HG02943 (cell line): ENCODE results near the gene TGIF1.

Experiments used
- ATAC-seq: cut with Tn5 transposase; IDR thresholded peaks from one replicate; pipeline ENCODE4 v1.9.1; 2021; ENCODE audit warnings: mild to moderate bottlenecking, low read depth, moderate library complexity; ENCODE audit not compliant: unreplicated experiment

The TGIF1 gene

DNA sequence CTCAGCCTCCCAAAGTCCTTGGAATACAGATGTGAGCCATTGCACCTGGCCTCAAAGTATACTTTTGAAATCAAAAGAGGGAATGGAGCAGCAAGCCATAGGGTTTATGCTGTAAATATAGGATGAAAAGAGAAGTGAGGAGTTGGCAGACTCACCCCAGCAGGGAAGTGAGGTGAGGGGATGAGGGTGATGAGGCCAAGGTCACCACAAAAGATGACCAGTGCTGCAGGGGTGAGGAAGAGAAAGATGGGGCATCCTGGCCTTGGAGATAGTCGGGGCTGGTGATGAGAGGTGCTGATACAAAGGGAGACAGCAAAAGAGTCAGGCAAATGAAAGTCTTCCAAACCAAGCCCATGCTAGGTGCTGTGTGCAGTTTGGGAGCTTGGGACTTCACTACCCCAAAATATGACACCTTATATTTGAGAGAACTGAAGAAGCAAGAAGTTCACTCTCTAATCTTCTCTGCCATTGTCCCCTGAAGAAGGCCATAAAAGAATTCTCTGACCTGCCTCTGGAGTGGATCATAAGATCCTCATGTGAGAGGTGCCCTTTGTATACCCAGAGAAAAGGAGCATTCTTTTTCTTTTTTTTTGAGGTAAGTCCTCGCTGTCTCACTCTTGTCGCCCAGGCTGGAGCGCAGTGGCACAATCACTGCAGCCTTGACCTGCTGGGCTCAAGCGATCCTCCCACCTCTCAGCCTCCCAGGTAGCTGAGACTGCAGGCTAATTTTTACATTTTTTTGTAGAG, 31.0 kb downstream of the TGIF1 start:
- no peak for ATAC-seq

- ATAC-seq, result no peak
Measured at GRCh38 chr18:3481696-3482210, 31.8 kb downstream of the TGIF1 start.

DNA sequence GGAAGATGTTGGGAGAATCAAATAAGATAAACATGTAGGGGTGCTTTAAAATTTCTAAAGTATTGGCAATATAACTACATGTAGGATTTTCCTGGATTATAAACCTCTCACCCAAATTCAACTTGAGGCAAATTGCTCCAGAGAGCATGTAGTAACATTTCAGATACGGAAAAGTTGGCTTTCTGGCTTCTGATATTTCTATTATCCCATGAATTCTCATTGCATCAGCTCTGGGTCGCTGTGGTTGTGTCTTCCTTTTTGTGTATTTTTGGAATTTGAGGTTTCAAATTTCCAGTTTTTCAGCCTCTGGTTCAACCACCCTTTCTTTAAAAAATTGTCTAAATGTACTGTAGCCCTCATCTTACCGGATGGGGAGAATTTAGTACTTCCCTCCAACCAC, 32.3 kb downstream of the TGIF1 start:
- ATAC-seq, result no peak

DNA sequence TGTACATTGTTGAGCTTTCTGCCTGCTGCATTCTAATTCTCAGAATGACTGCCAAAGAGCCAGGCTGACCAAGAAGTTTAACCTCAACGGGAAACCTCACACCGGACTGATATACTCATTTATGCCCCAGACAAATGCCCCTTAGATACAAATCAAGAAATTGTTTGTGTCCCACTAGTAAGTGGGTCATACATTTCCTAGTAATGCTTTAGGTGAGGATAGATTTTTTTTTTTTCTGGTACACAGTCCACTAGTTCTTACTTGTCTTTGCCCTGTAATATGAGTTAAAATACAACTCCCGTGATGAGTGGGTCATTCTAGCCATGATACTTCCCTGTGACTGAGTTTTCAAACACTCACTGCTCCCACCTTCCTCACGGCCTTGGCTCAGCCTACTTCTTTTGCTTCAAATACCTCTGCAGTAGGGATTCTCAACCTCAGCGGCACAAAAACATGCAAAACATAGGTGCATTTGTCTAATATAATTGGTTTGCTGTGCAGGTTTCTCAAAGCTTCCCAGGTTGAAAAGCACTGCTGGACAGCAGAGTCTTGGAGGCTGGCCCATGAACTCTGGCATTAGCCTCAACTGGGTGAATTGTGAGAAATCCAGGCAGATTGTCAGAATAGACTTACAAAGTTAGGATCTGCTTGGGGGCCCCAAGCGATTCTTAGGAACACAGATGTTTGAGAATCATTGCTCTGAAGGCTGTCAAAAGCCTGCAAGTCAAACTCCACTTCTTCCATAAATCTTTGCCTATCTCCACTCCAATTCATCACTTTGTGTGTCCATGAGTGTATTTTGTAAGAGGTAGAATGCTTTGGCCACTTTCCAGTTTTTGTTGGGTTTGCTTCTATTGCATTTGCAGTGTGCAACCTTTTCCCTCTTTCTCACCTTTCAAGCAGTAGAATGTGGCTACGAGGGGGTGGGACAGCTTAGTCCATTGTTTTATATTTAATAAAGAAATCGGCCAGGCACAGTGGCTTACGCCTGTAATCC, 35.5 kb downstream of the TGIF1 start:
- no peak for ATAC-seq

GRCh38 chr18:3486512-3486911, 36.5 kb downstream of the TGIF1 start:
- ATAC-seq, result no peak

- no peak for ATAC-seq
Measured at GRCh38 chr18:3489462-3489861, 39.5 kb downstream of the TGIF1 start.

GRCh38 chr18:3491981-3492555, 42.1 kb downstream of the TGIF1 start:
- ATAC-seq, result no peak

GRCh38 chr18:3492721-3493120, 42.7 kb downstream of the TGIF1 start:
- no peak for ATAC-seq

DNA sequence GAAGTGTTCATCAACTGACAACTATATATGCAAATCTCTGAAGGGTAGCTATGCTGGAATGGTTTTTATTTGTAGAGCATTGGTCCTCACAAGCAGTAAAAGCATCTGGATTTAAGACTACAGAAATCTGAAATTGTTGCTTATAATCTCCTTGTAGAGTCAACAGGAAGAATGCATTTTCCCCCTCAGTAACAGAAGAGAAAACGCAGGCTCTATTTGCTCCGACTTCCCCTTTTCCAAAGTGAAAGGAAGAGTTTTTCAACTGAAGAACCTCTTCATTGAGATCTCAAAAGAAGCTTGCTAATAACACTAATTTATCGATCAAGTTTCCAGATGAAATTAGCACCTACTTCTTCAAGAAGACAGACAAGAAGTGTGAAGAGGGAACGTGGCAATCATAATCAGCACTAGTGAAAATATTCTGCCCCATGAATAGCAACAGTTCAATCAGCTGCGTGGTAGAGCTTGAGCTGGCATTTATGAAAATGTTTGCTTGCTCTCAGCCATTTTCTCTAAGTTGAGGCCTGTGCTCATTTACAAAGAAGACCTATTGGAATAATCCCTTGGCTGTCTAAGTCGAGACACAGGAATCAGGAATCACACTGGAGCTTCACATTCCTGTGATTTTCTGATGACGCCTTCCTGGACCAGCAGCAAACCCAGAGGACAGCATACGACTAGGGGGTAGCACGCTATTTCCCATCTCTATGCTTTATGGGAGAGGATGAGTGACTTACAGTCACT, 43.7 kb downstream of the TGIF1 start:
- ATAC-seq, result no peak

DNA sequence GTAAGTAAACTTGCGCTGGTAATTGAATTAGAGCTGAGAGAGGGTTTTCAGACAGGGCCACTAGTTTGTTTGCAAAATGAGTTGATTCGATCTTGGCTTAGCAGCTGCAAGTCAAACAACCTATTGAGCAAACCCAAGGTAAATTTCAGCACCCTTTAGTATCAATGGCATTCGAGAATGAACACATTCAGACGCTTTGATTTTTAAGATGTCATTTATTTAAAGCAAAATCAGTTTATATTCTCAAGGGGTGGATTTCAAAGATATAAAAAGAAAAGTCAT, 44.2 kb downstream of the TGIF1 start:
- no peak for ATAC-seq

- no peak for ATAC-seq
Measured at GRCh38 chr18:3494569-3494968, 44.6 kb downstream of the TGIF1 start.

GRCh38 chr18:3495691-3496430, 45.9 kb downstream of the TGIF1 start:
- ATAC-seq, result no peak

DNA sequence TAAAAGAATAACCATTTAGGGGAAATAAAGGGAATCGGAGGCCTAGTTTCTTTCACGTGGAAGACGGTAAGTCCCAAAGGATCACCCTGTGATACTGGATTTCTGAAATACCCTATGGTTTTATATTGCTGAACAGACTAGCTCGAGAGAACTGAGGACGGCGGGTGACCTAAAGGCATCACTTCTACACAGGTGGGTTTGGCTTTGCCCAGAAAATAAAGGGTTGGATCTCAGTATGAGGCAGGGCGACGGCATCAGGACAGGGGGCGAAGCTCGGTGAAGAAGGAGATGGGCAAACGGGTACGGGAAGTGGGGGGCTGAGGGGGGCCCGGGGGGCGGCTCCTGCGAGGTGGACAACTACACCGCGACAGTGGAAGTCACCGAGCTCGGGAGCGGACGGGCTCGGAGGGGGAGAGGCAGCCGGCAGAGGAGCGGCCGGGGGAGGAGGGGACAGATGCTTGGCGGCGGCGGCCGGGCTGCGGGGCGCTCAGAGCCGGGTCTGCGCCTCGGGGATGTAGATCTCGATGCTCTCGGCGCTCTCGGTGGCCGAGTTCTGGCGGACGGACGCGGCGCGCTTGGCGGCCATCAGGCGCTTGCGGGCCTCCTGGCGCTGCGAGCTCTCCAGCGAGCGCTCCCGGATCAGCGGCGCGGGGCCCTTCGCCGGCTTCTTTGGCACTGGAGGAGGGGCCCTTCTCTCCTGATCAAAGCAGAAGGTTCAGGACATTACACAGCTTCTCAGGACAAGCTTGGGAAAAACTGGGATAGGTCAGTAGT, 48.9 kb downstream of the TGIF1 start:
- ATAC-seq, result no peak

DNA sequence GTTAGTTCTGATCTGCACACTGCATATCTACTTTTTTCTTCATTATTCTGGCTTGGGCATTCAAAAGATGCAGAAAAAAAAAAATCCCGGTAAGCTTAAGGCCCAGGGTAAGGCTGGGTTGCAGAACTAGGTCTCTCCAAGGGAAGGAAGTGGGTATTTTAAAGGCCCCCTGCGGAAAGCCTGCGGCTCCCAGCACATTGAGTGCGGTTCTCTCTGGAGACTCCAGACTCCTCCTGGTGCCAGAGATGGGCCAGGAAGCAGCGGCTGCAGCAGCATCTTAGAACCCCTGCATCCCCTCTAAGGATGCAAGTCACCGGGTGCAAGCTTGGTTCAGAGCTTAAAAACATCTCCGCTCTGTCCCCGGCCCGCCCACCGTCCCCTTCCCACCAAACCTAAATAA, 49.5 kb downstream of the TGIF1 start:
- no peak for ATAC-seq

DNA sequence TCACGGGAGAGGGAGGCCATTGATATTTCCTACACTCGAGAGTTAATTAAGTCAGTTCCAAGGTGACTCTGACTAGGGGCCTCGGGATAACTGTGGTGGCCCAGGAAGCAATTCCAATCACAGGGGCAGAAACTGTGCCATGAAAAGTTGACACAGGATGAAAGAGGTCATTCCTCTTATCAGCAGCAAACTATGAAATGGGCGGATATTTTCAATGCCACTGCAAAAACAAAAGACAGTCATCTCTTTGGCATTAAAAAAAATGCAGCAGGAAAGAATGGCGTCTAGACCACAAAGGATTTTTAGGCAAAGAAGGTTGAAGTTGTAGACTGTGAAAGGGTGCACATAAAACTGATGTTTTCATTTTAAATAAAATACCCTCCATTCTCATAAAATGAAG, 50.0 kb downstream of the TGIF1 start:
- ATAC-seq, result no peak

- ATAC-seq, result no peak
Measured at GRCh38 chr18:3502650-3503049, 52.7 kb downstream of the TGIF1 start.

DNA sequence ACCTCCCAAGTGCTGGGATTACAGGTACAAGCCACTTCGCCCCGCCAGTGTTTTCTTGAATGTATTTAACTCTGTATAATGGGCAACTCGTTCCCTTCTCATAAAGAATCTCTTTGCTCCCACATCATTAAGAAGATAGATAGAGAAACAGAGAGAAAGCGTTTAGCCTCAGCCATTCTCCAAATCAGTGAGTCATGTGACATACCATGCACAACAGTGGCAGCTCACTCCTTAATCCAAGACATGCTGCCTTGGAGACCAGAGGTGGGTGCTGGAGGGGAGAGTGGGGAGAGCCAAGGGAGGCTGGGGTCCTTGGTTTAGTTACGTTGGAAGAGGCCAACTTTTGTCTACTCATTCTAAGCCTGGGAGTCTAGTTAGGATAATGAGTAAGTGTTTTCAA, 54.7 kb downstream of the TGIF1 start:
- ATAC-seq, result no peak

- ATAC-seq, result no peak
Measured at GRCh38 chr18:3508576-3509549, 58.9 kb downstream of the TGIF1 start.
